Measurements from ENCODE around the gene BICRA.
"Not testable (repeated sequence)": the region's sequence is repeated elsewhere in the genome, so short reads cannot be mapped to it uniquely, and the experiment has no call there.

Gene BICRA

GRCh38 chr19:47663435-47663910 is 54.5 kb downstream of the BICRA start:
- no peak overlapping the region for H3K9ac ChIP-seq
- no peak overlapping the region for H2AFZ ChIP-seq
- H3K79me2 ChIP-seq = peaks cover 69% of the 10 kb centered on the region
- H3K4me3 ChIP-seq (ENCODE audit: low read depth, low read length) = no peak overlapping the region
- peak overlapping the region; percentile 6 for H3K27ac ChIP-seq
- H3K4me2 ChIP-seq (ENCODE audit: low read length) = peak overlapping the region; percentile 32
- H3K9me3 ChIP-seq (ENCODE audit: control insufficient read depth, low read length) = no peaks in the 10 kb centered on the region
- H3K27me3 ChIP-seq (ENCODE audit: control insufficient read depth, insufficient read depth, low read length) = no peaks in the 10 kb centered on the region
- H3K36me3 ChIP-seq (ENCODE audit: control insufficient read depth, insufficient read depth, low read length) = no peaks in the 10 kb centered on the region
- peaks cover 15% of the 10 kb centered on the region for H3K4me1 ChIP-seq
- no peak for TF ChIP-seq CTCF (IDR thresholded peaks at IDR 0.05)

GRCh38 chr19:47663911-47664771 is 55.2 kb downstream of the BICRA start:
- Histone ChIP-seq H3K9ac (no peak overlapping the region), H3K9me3 (ENCODE audit: control insufficient read depth, low read length) (no peaks in the 10 kb centered on the region), H3K27ac (peak overlapping the region; percentile 49), H3K4me1 (peaks cover 15% of the 10 kb centered on the region), H3K36me3 (ENCODE audit: control insufficient read depth, insufficient read depth, low read length) (no peaks in the 10 kb centered on the region), H3K4me3 (ENCODE audit: low read depth, low read length) (no peak overlapping the region), H3K79me2 (peaks cover 63% of the 10 kb centered on the region), H2AFZ (no peak overlapping the region), H3K27me3 (ENCODE audit: control insufficient read depth, insufficient read depth, low read length) (no peaks in the 10 kb centered on the region), H3K4me2 (ENCODE audit: low read length) (peak overlapping the region; percentile 43)
- TF ChIP-seq CTCF (IDR thresholded peaks at IDR 0.05) = no peak

GRCh38 chr19:47668556-47668955 is 59.6 kb downstream of the BICRA start:
- Histone ChIP-seq H3K4me1 (peaks cover 12% of the 10 kb centered on the region), H3K79me2 (peaks cover 36% of the 10 kb centered on the region)
- not testable (repeated sequence) for H3K27me3 ChIP-seq (ENCODE audit: control insufficient read depth, insufficient read depth, low read length); H3K9ac ChIP-seq; H3K36me3 ChIP-seq (ENCODE audit: control insufficient read depth, insufficient read depth, low read length); H3K9me3 ChIP-seq (ENCODE audit: control insufficient read depth, low read length); H3K4me2 ChIP-seq (ENCODE audit: low read length); H3K27ac ChIP-seq; H3K4me3 ChIP-seq (ENCODE audit: low read depth, low read length); H2AFZ ChIP-seq

- H3K4me2 ChIP-seq (ENCODE audit: low read length) = no peak overlapping the region
- H3K27ac ChIP-seq = no peak overlapping the region
- H2AFZ ChIP-seq = no peak overlapping the region
- H3K4me3 ChIP-seq (ENCODE audit: low read depth, low read length) = no peak overlapping the region
- no peak for TF ChIP-seq CTCF (IDR thresholded peaks at IDR 0.05)
- no peaks in the 10 kb centered on the region for H3K9me3 ChIP-seq (ENCODE audit: control insufficient read depth, low read length)
- H3K36me3 ChIP-seq (ENCODE audit: control insufficient read depth, insufficient read depth, low read length) = no peaks in the 10 kb centered on the region
- H3K79me2 ChIP-seq = peaks cover 19% of the 10 kb centered on the region
- H3K9ac ChIP-seq = no peak overlapping the region
- H3K4me1 ChIP-seq = peaks cover 8% of the 10 kb centered on the region
- H3K27me3 ChIP-seq (ENCODE audit: control insufficient read depth, insufficient read depth, low read length) = no peaks in the 10 kb centered on the region
Measured at GRCh38 chr19:47670736-47671135, 61.8 kb downstream of the BICRA start.

- H3K27ac ChIP-seq = no peak overlapping the region
- no peaks in the 10 kb centered on the region for H3K27me3 ChIP-seq (ENCODE audit: control insufficient read depth, insufficient read depth, low read length)
- no peaks in the 10 kb centered on the region for H3K9me3 ChIP-seq (ENCODE audit: control insufficient read depth, low read length)
- peaks cover 17% of the 10 kb centered on the region for H3K79me2 ChIP-seq
- H3K36me3 ChIP-seq (ENCODE audit: control insufficient read depth, insufficient read depth, low read length) = no peaks in the 10 kb centered on the region
- TF ChIP-seq CTCF (IDR thresholded peaks at IDR 0.05) = no peak
- H3K4me3 ChIP-seq (ENCODE audit: low read depth, low read length) = no peak overlapping the region
- no peak overlapping the region for H3K9ac ChIP-seq
- no peak overlapping the region for H3K4me2 ChIP-seq (ENCODE audit: low read length)
- no peak overlapping the region for H2AFZ ChIP-seq
- H3K4me1 ChIP-seq = peaks cover 8% of the 10 kb centered on the region
Measured at GRCh38 chr19:47671499-47671898, 62.6 kb downstream of the BICRA start.
